HEK293 (cell line): ENCODE results near the gene ZBED4.

Experiments
- PRDM1 ChIP-seq: fragments of 450-650 bp; formaldehyde crosslinking; IDR thresholded peaks from 2 replicates; pipeline ENCODE4; 2016; ENCODE audit warnings: missing biosample characterization, missing genetic modification characterization
- SP3 ChIP-seq: fragments of 450-650 bp; formaldehyde crosslinking; IDR thresholded peaks from 2 replicates; pipeline ENCODE4 v1.5.1; 2016; ENCODE audit warnings: missing biosample characterization, missing genetic modification characterization
- ZIC2 ChIP-seq: fragments of 450-650 bp; formaldehyde crosslinking; IDR thresholded peaks from 2 replicates; pipeline ENCODE4 v1.5.1; 2016; ENCODE audit warnings: missing biosample characterization, missing genetic modification characterization
- ZNF121 ChIP-seq: fragments of 450-650 bp; formaldehyde crosslinking; IDR thresholded peaks from 2 replicates; pipeline ENCODE4 v1.5.1; 2016; ENCODE audit warnings: missing biosample characterization, missing genetic modification characterization
- ZNF138 ChIP-seq: fragments of 450-650 bp; formaldehyde crosslinking; IDR thresholded peaks from 2 replicates; pipeline ENCODE4 v1.5.1; 2016; ENCODE audit warnings: missing biosample characterization, missing genetic modification characterization, borderline replicate concordance
- ZNF157 ChIP-seq: fragments of 450-650 bp; formaldehyde crosslinking; IDR thresholded peaks from 2 replicates; pipeline ENCODE4 v1.5.1; 2016; ENCODE audit warnings: missing biosample characterization, missing genetic modification characterization
- ZNF24 ChIP-seq: fragments of 450-650 bp; formaldehyde crosslinking; IDR thresholded peaks from 2 replicates; pipeline ENCODE4 v1.5.1; 2016; ENCODE audit warnings: missing biosample characterization, missing genetic modification characterization
- ZNF530 ChIP-seq: fragments of 450-650 bp; formaldehyde crosslinking; IDR thresholded peaks from 2 replicates; pipeline ENCODE4 v1.5.1; 2016; ENCODE audit warnings: low read depth, missing biosample characterization, missing genetic modification characterization
- ZNF600 ChIP-seq: fragments of 450-650 bp; formaldehyde crosslinking; IDR thresholded peaks from 2 replicates; pipeline ENCODE4 v1.5.1; 2016; ENCODE audit warnings: missing biosample characterization, missing genetic modification characterization
- ZNF768 ChIP-seq: fragments of 450-650 bp; formaldehyde crosslinking; IDR thresholded peaks from 2 replicates; pipeline ENCODE4 v1.5.1; 2018; ENCODE audit warnings: missing biosample characterization, mild to moderate bottlenecking, missing genetic modification characterization
- TF ChIP-seq, protein P1 (sequence below): fragments of 450-650 bp; formaldehyde crosslinking; IDR thresholded peaks from 2 replicates; pipeline ENCODE4 v1.5.1; 2016; ENCODE audit warnings: missing biosample characterization, missing genetic modification characterization

DNA sequence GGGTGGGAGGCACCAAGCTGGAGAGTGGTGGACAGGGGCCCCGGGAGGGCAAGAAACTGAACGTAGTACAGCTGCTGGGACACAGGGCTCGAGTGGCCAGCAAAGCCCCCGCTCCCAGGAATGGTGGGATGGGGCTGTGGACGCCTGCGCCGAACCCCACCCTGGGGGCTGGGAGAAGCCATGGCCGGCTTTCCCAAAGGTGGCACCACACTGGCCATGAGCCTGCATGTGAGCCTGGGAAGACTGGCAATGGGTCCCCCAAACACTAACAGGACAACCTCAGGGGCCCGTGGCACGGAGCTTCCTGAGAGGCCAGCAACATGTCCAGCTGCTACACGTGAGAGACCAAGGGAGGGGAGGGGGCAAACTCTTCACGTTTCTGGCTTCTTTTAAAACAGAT is 60.6 kb downstream of the ZBED4 start:
- TF ChIP-seq PRDM1 (tag by site-specific recombination) = no peak
- TF ChIP-seq, protein P1, sequence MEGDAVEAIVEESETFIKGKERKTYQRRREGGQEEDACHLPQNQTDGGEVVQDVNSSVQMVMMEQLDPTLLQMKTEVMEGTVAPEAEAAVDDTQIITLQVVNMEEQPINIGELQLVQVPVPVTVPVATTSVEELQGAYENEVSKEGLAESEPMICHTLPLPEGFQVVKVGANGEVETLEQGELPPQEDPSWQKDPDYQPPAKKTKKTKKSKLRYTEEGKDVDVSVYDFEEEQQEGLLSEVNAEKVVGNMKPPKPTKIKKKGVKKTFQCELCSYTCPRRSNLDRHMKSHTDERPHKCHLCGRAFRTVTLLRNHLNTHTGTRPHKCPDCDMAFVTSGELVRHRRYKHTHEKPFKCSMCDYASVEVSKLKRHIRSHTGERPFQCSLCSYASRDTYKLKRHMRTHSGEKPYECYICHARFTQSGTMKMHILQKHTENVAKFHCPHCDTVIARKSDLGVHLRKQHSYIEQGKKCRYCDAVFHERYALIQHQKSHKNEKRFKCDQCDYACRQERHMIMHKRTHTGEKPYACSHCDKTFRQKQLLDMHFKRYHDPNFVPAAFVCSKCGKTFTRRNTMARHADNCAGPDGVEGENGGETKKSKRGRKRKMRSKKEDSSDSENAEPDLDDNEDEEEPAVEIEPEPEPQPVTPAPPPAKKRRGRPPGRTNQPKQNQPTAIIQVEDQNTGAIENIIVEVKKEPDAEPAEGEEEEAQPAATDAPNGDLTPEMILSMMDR (tag by site-specific recombination) = no peak
- TF ChIP-seq SP3 (tag by site-specific recombination) = no peak
- TF ChIP-seq ZNF768 (tag by site-specific recombination) = no peak
- TF ChIP-seq ZNF138 (tag by site-specific recombination) = no peak
- TF ChIP-seq ZNF121 = no peak
- TF ChIP-seq ZIC2 = no peak
- no peak for TF ChIP-seq ZNF24 (tag by site-specific recombination)
- TF ChIP-seq ZNF600 (tag by site-specific recombination) = no peak
- TF ChIP-seq ZNF157 (tag by site-specific recombination) = no peak
- no peak for TF ChIP-seq ZNF530 (tag by site-specific recombination)
